ENCODE results near the gene DEF6. TPM values are rescaled to one million over a fixed set of nuclear protein-coding genes. Genes with fewer than 3 reads are reported as not detected.

The DEF6 gene
- total and polyA plus RNA-seq, 2 of the 8 experiments (the other 6 are each of a cell fraction or from before 2014, with no cell fraction given), result 3.3 to 4.1 TPM

- H4K91ac ChIP-seq (replicated peaks; ENCODE audit: insufficient read length, low read length), result no peak overlapping the region
- H2BK12ac ChIP-seq (ENCODE audit: low read depth, low read length), result no peak overlapping the region
- H3K23me2 ChIP-seq (ENCODE audit: low read depth, low read length), result no peaks in the 10 kb centered on the region
- 86% methylated on average over 9 of the region's 9 CpGs; no CpG with 5 or more reads in 1 of the 2 experiments for WGBS, 2 experiments (ENCODE audit: extremely low coverage in 1 of 2, insufficient coverage in 1 of 2, insufficient read length in 1 of 2, insufficient replicate concordance in 2 of 2, low coverage in 1 of 2, low lambda C conversion rate in 2 of 2, missing lambda C conversion rate in 1 of 2)
- no peaks in the 10 kb centered on the region for H3K27me3 ChIP-seq (replicated peaks in 1 of 4; ENCODE audit: control insufficient read depth in 3 of 4, extremely low read depth in 1 of 4, insufficient read depth in 3 of 4, low read length in 3 of 4)
- no peak overlapping the region for H4K8ac ChIP-seq (ENCODE audit: extremely low read depth, insufficient read depth, low read length)
- no peak overlapping the region for H3K4me2 ChIP-seq (ENCODE audit: insufficient read depth in 1 of 2, low read depth in 2 of 2, low read length in 2 of 2)
- H2BK5ac ChIP-seq (ENCODE audit: low read depth, low read length), result no peak overlapping the region
- H3K4ac ChIP-seq (replicated peaks; ENCODE audit: insufficient read length, low read depth, low read length), result no peak overlapping the region
- no peak overlapping the region for H3K4me3 ChIP-seq (ENCODE audit: extremely low read depth in 1 of 4, insufficient read depth in 2 of 4, low read depth in 3 of 4, low read length in 4 of 4)
- H2BK15ac ChIP-seq (ENCODE audit: low read length), result no peak overlapping the region
- POLR2A ChIA-PET (ENCODE audit: partially characterized antibody), result interaction anchor here (0.6 to 1.9 kb wide), 3 partner anchors 9 to 211 kb away, joined by 3 to 7 read pairs (median 3); partner anchors contain the start of gene RPL10A
- H3K9ac ChIP-seq (replicated peaks in 1 of 4; ENCODE audit: extremely low read depth in 1 of 4, low read depth in 3 of 4, low read length in 3 of 4), result no peak overlapping the region
- H3K4me1 ChIP-seq (replicated peaks in 1 of 4; ENCODE audit: control insufficient read depth in 3 of 4, insufficient read depth in 4 of 4, low read length in 3 of 4), result peaks cover 0 to 10% (median 7%) of the 10 kb centered on the region in 4 experiments; a peak in 6 of 7 replicates
- H3K79me1 ChIP-seq (ENCODE audit: low read depth, low read length), result no peaks in the 10 kb centered on the region
- peaks cover 2 to 5% (median 3%) of the 10 kb centered on the region in 4 experiments; a peak in 5 of 8 replicates for H3K36me3 ChIP-seq (ENCODE audit: control insufficient read depth in 2 of 4, insufficient read depth in 4 of 4, low read length in 3 of 4)
- no peak overlapping the region for H2AFZ ChIP-seq (ENCODE audit: low read length)
- H2AK5ac ChIP-seq (ENCODE audit: low read depth, low read length), result no peak overlapping the region
- FAIRE-seq (no peak), DNase-seq (ENCODE audit: low read depth in 1 of 2, low spot score in 2 of 2) (no peak)
- no peaks in the 10 kb centered on the region for H3K9me3 ChIP-seq (ENCODE audit: insufficient read depth in 2 of 2, low read depth in 1 of 2, low read length in 1 of 2)
- H3K23ac ChIP-seq (ENCODE audit: insufficient read length), result no peak overlapping the region
- H4K20me1 ChIP-seq (replicated peaks in 1 of 2; ENCODE audit: control insufficient read depth in 1 of 2, insufficient read depth in 2 of 2, low read length in 2 of 2), result no peaks in the 10 kb centered on the region
- no peak overlapping the region for H2BK120ac ChIP-seq (replicated peaks; ENCODE audit: low read depth, low read length)
- no peak overlapping the region for H3K14ac ChIP-seq (ENCODE audit: insufficient read length)
- H3K79me2 ChIP-seq (ENCODE audit: control insufficient read depth in 1 of 2, insufficient read depth in 2 of 2, low read length in 2 of 2), result no peaks in the 10 kb centered on the region
- CTCF ChIA-PET (ENCODE audit: partially characterized antibody), result interaction anchor here (0.7 to 20.6 kb wide), 25 partner anchors 8 to 226 kb away, joined by 3 to 358 read pairs (median 4); partner anchors contain the start of genes FANCE and RPL10A
- H3K56ac ChIP-seq (replicated peaks; ENCODE audit: insufficient read length, low read depth, low read length), result no peak overlapping the region
- H3K18ac ChIP-seq (ENCODE audit: extremely low read depth, low read length), result no peak overlapping the region
- no peak overlapping the region for H4K5ac ChIP-seq (ENCODE audit: insufficient read length, low read depth, low read length)
- H3K27ac ChIP-seq (ENCODE audit: low read depth, low read length), result no peak overlapping the region
- H2BK20ac ChIP-seq (ENCODE audit: low read length), result no peak overlapping the region
- TF ChIP-seq RAD21 (IDR thresholded peaks at IDR 0.05 in 1 of 2, conservative IDR thresholded peaks at IDR 0.05 in 1 of 2; ENCODE audit: low read depth in 2 of 2, low read length in 2 of 2) (no peak), NRF1 (IDR thresholded peaks at IDR 0.05; ENCODE audit: low read depth, low read length) (no peak)
Measured at GRCh38 chr6:35293681-35294080, 3.9 kb upstream of the DEF6 start.
